GM08714 (cell line): Measurements from ENCODE around the gene CDYL.
"Not testable (repeated sequence)": the region's sequence is repeated elsewhere in the genome, so short reads cannot be mapped to it uniquely, and the experiment has no call there.

Source experiments
- H3K4me3 ChIP-seq: fragments of 200-500 bp; sonication (Bioruptor generic); 2 replicates; pipeline ENCODE4 v1.5.1; 2014; ENCODE audit warnings: mild to moderate bottlenecking, low read length, inconsistent platforms
- ZNF274 ChIP-seq: IDR thresholded peaks from 2 replicates; pipeline ENCODE4 v1.6.1; 2012; ENCODE audit warnings: mild to moderate bottlenecking, low read depth, low read length

The CDYL gene

GRCh38 chr6:4820704-4821276 lies 44.6 kb downstream of the CDYL start:
- no peak overlapping the region for H3K4me3 ChIP-seq
- TF ChIP-seq ZNF274 = no peak

DNA sequence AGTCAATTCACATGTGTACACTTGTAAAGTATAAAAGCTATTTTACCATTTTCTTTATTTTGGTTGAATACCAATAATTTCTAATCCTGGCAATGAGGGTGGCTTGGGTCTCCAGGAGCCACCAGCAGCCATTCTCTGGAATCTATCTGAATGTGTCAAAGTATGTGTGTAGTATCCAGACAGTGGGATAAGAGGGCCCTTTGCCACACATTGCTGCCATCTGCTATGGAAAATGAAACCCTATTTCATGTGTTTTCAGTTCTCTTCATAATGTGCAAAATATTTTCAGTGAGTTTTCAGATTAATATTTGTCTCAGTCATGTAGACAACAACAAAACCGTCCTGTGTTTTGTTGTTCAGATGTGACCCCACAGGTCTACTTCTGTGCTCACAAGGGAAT lies 46.3 kb downstream of the CDYL start:
- H3K4me3 ChIP-seq = no peak overlapping the region
- no peak for TF ChIP-seq ZNF274

DNA sequence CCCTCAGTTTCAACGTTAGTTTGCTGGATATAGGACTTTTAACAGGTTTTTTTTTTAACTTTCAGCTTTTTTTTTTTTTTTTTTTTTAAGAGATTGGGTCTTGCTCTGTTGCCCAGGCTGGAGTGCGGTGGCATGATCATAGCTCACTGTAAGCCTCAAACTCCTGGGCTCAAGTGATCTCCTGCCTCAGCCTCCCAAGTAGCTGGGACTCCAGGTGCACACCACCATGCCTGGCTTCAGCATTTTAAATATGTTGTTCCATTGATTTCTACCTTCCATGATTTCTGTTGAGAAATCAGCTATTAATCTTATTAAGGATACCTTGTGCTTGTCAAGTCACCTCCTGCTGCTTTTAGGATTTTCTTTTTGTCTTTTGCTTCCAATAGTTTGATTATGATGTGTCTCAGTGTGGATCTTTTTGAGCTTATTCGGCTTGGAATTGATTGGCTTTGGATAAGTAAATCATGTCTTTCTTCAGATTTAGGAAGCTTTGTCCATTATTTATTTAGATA lies 52.0 kb downstream of the CDYL start:
- no peak overlapping the region for H3K4me3 ChIP-seq

DNA sequence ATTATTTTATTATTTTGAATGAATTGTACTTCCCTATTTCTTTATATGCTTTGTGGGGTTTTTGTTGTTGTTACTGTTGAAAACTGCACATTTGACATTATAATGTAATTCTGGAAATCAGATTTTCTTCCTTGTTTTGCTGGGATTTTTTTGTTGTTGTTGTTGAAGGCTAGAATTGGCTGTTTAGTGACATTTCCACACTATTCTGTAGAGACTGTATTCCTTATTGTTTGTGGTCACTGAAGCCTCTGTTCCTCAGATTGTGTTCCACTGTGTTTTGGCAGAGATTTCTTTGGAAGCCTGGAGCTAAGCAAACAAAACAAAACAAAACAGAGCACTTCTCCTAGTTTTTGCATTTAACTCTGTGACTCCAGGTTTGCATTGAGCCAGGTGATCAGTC lies 52.9 kb downstream of the CDYL start:
- no peak overlapping the region for H3K4me3 ChIP-seq
- no peak for TF ChIP-seq ZNF274

More for the DNA sequence above, 52.0 kb downstream of the CDYL start:
- TF ChIP-seq ZNF274 = no peak

DNA sequence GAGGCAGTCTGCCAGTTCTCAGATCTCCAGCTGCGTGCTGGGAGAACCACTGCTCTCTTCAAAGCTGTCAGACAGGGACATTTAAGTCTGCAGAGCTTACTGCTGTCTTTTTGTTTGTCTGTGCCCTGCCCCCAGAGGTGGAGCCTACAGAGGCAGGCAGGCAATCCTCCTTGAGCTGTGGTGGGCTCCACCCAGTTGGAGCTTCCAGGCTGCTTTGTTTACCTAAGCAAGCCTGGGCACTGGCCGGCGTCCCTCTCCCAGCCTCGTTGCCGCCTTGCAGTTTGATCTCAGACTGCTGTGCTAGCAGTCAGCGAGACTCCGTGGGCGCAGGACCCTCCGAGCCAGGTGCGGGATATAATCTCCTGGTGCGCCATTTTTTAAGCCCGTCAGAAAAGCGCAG lies 59.3 kb downstream of the CDYL start:
- H3K4me3 ChIP-seq = not testable (repeated sequence)

- TF ChIP-seq ZNF274 = no peak
These were observed 64.0 kb downstream of the CDYL start for GRCh38 chr6:4840169-4840568.

GRCh38 chr6:4844108-4844507 lies 67.9 kb downstream of the CDYL start:
- TF ChIP-seq ZNF274 = no peak
- H3K4me3 ChIP-seq = no peak overlapping the region

More at GRCh38 chr6:4840169-4840568, 64.0 kb downstream of the CDYL start:
- no peak overlapping the region for H3K4me3 ChIP-seq

GRCh38 chr6:4846387-4846786 lies 70.2 kb downstream of the CDYL start:
- H3K4me3 ChIP-seq = no peak overlapping the region
- TF ChIP-seq ZNF274 = no peak

- TF ChIP-seq ZNF274 = no peak
- H3K4me3 ChIP-seq = no peak overlapping the region
These were observed 72.3 kb downstream of the CDYL start for GRCh38 chr6:4848382-4849068.

- no peak overlapping the region for H3K4me3 ChIP-seq
- no peak for TF ChIP-seq ZNF274
These were observed 73.2 kb downstream of the CDYL start for GRCh38 chr6:4849226-4850022.

DNA sequence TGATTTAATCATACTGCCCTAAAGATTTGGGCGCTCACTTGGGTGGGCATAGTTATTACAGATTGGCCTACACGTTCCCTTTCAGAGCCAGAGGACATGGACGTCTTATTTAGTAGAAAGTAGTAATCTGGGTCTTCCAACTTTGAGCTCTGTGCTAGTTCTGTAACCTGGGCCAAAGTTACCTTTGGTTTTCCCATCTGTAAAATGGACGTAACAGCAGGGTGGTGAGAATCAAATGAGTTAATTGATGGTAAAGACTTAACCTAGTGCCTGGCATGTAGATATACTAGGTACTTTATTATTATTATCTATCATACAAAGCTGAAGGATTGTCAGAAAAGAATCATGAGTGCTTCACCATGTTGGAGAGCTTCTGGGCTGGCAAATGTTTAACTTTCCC lies 74.8 kb downstream of the CDYL start:
- no peak overlapping the region for H3K4me3 ChIP-seq
- TF ChIP-seq ZNF274 = no peak

DNA sequence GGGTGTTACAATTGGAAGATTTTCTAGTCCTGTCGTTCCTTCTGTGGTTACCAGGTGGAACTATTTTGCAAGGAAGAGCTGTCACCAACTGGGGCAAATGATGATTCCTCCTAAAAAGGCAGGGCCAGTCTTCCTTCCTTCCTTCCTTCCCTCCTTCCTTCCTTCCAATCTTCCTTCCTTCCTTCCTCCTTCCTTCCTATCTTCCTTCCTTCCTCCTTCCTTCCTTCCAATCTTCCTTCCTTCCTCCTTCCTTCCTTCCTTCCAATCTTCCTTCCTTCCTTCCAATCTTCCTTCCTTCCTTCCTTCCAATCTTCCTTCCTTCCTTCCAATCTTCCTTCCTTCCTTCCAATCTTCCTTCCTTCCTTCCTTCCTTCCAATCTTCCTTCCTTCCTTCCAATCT lies 76.0 kb downstream of the CDYL start:
- H3K4me3 ChIP-seq = not testable (repeated sequence)

GRCh38 chr6:4852938-4853337 lies 76.7 kb downstream of the CDYL start:
- TF ChIP-seq ZNF274 = no peak
- H3K4me3 ChIP-seq = no peak overlapping the region

- no peak overlapping the region for H3K4me3 ChIP-seq
- no peak for TF ChIP-seq ZNF274
These were observed 77.1 kb downstream of the CDYL start for GRCh38 chr6:4853349-4853748.
